ENCODE data around the gene GLB1L3. TPM values are rescaled to one million over a fixed set of nuclear protein-coding genes. Genes with fewer than 3 reads are reported as not detected.

Gene GLB1L3
- not detected for total RNA-seq

GRCh38 chr11:134275534-134276395, at the start of gene GLB1L3:
GLB1L3 (plus strand) TSS chr11:134276379; CDS start chr11:134276741, 362 bp downstream.
- TF ChIP-seq CTCF (IDR thresholded peaks at IDR 0.05; ENCODE audit: low read depth) = no peak

- no peak for TF ChIP-seq CTCF (IDR thresholded peaks at IDR 0.05; ENCODE audit: low read depth)
These were observed 49.3 kb upstream of the GLB1L3 start for GRCh38 chr11:134226806-134227325.

- no peak for TF ChIP-seq CTCF (IDR thresholded peaks at IDR 0.05; ENCODE audit: low read depth)
These were observed 47.6 kb upstream of the GLB1L3 start for GRCh38 chr11:134228625-134229024.

GRCh38 chr11:134229126-134229790, 46.9 kb upstream of the GLB1L3 start:
- no peak for TF ChIP-seq CTCF (IDR thresholded peaks at IDR 0.05; ENCODE audit: low read depth)

- TF ChIP-seq CTCF (IDR thresholded peaks at IDR 0.05; ENCODE audit: low read depth) = no peak
These were observed 45.8 kb upstream of the GLB1L3 start for GRCh38 chr11:134230339-134230738.

GRCh38 chr11:134231958-134232659, 44.1 kb upstream of the GLB1L3 start:
- TF ChIP-seq CTCF (IDR thresholded peaks at IDR 0.05; ENCODE audit: low read depth) = no peak

All from subcutaneous adipose tissue (tissue), 4 donors.